GM21619 (cell line): ENCODE results near the gene BAZ1B.
A peak's percentile ranks its signal among the peaks of the same experiment; 100 is the strongest.
"Not testable (repeated sequence)": the region's sequence is repeated elsewhere in the genome, so short reads cannot be mapped to it uniquely, and the experiment has no call there.

Experiments
- ATAC-seq: cut with Tn5 transposase; IDR thresholded peaks from one replicate; pipeline ENCODE4 v1.9.1; 2021; ENCODE audit not compliant: unreplicated experiment

Gene BAZ1B

GRCh38 chr7:73522105-73522872, at the start of gene BAZ1B:
Gene BAZ1B, minus strand, starts transcription at chr7:73522293. Its CDS starts 360 bp downstream, at chr7:73521933.
- ATAC-seq = peak; percentile 83

DNA sequence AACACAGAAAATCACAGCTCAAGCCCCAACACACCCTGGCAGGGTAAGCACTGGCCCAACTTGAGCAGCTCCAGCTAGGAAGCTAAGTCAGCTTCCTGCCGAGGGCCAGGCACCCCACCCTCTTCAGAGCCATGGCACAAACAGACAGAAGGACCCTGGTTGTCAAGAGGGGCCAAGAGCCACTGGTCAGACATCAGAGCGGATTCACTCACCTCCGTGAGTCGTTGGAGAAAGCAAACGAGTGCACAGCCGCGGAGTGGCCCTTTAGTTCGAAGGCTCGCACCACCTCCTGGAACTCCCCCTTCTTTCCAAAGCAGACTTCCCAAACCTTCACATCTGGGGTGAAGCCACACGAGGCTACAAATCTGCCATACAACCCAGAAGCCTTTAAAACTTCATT, 48.9 kb upstream of the BAZ1B start:
- no peak for ATAC-seq

- ATAC-seq = no peak
Observed at GRCh38 chr7:73570521-73570920, 48.4 kb upstream of the BAZ1B start.

DNA sequence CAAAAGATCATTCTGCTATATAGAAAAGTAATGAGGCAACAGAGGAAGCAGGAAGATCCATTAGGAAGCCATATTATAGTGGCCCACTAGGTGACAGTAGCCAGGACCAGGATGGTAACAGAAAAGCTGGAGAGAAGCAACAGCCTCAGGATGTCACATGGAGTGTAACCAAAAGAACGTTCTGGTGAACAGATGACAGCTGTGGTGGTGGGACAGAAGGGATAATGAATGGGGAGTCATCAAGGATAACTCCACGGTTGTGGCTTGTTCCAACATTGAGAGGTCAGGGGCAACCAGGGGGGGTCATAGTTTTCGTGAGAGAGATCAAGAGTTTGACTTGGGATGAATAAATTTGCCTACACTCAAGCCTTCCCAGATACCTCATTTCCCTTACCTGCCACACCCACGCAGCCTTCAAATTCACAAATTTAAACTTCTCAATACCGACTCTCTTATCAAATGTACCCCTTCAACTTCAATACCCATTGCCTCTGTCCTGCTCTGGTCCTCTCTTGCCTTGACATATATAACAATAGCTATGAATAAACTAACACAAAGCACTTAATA, 47.0 kb upstream of the BAZ1B start:
- ATAC-seq = no peak

- no peak for ATAC-seq
Observed at GRCh38 chr7:73567846-73568685, 46.0 kb upstream of the BAZ1B start.

DNA sequence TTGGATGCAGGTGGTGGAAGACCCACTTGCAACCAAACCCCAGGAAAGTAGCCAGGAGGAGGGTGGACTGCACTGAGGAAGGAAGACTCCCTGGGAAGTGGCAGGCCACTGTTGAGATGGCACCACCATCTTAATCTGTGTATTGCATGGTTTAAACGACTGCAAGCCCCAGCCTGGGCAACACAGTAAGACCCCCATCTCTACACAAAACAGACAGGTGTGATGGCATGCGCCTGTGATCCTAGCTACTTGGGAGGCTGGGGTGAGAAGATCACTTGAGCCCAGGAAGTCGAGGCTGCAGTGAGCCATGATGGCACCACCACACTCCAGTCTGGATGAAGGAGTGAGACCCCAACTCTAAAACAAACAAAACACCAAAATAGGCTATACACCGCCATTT, 45.0 kb upstream of the BAZ1B start:
- ATAC-seq = no peak

DNA sequence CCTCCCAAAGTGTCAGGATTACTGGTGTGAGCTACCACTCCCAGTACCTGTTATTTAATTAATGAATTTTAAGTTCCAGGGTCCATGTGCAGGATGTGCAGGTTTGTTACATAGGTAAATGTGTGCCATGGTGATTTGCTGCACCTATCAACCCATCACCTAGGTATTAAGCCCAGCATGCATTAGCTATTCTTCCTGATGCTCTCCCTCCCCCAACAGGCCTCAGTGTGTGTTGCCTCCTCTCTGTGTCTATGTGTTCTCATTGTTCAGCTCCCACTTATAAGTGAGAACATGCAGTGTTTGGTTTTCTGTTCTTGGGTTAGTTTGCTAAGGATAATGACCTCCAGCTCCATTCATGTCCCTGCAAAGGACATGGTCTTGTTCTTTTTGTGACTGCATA, 44.3 kb upstream of the BAZ1B start:
- ATAC-seq = not testable (repeated sequence)

- no peak for ATAC-seq
Observed at GRCh38 chr7:73565675-73566340, 43.7 kb upstream of the BAZ1B start.

- ATAC-seq = no peak
Observed at GRCh38 chr7:73560109-73560835, 38.2 kb upstream of the BAZ1B start.

- peak; percentile 34 for ATAC-seq
Observed at GRCh38 chr7:73557397-73558257, 35.5 kb upstream of the BAZ1B start, which contains the start of gene BCL7B. Gene BCL7B, minus strand, starts transcription at chr7:73557690. Its CDS starts 112 bp downstream, at chr7:73557578.

GRCh38 chr7:73557108-73557396, 35.0 kb upstream of the BAZ1B start:
- ATAC-seq = peak; percentile 90

- ATAC-seq = no peak
Observed at GRCh38 chr7:73556208-73557107, 34.4 kb upstream of the BAZ1B start.

DNA sequence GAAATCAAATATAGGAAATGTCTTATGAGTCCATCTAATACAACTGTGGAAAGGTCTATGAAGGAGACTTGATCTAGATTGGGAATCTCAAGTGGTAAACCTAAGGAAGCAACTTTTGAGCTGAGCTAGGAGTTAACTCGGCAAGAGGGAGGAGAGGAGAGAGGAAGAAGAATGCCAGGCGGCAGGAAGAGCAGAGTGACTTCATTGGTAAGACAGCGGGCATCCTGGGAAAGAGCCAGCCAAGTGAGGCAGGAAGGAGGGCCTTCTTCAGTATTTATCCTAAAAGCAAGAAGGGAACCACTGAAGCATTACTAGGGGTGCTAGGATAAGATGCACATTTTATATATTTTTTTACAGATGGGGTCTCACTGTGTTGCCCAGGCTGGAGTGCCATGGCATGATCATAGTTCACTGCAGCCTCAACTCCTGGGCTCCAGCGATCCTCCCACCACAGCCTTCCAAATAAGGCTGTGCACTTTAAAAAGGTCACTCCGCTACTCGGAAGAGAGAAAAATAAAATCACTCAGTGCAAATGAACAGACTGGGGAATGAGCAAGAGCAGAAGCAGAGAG, 33.4 kb upstream of the BAZ1B start:
- ATAC-seq = no peak

DNA sequence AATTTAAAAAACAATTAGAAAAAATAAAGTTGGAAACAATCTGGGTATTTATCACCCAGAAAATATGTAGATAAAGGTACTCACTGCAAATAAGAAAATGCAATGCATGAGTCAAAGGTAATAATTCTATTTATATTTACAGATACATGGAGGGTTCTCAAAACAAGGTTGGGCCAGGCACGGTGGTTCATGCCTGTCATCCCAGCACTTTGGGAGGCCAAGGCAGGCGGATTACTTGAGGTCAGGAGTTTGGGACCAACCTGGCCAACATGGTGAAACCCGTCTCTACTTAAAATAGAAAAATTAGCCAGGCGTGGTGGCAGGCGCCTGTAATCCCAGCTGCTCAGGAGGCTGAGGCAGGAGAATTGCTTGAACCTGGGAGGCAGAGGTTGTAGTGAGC, 28.0 kb upstream of the BAZ1B start:
- ATAC-seq = not testable (repeated sequence)

DNA sequence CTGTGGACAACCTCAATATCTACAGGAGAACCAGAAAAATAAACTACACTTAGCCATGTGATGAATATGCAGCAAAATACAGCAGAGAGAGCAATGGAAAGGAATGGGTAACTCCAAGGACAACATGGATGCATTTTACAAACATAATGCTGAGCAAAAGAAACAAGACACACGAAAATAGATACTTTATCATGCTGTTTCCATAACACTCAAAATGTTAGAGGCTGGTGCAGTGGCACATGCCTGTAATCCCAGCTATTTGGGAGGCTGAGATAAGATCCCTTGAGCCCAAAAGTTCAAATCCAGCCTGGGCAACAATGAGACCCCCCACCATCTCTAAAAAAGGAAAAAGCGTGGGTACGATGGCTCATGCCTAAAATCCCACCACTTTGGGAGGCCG, 27.1 kb upstream of the BAZ1B start:
- no peak for ATAC-seq

DNA sequence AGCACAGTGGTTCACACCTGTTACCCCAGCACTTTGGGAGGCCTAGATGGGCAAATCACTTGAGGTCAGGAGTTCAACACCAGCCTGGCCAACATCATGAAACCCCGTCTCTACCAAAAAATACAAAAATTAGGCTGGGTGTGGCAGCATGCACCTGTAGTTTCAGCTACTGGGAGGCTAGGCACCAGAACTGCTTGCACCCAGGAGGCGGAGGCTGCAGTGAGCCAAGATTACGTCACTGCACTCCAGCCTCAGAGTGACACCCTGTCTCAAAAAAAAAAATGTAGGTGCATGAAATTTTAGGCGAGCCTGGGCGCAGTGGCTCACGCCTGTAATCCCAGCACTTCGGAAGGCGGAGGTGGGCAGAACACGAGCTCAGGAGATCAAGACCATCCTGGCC, 25.7 kb upstream of the BAZ1B start:
- no peak for ATAC-seq

- ATAC-seq = no peak
Observed at GRCh38 chr7:73544678-73545077, 22.6 kb upstream of the BAZ1B start.

DNA sequence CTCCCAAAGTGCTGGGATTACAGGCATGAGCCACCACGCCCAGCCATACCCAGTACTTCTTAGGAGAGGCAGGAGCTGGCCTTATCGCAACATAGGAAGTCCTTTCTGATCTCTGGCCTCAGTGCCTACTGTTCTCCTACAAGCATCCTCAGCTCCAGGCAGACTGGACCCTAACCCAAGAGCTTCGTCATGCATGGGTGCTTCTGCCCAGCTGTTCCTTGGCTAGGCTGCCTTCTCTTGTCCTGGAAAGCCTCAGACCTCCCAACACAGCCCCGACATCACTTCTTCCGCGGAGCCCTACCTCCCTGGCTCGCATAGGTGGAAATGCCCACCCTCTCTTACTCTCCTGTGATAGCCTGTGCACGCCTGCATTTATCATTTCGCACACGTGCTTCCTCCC, 19.6 kb upstream of the BAZ1B start:
- no peak for ATAC-seq
